GM19328 (cell line): ENCODE results near the gene ASCL2.

Experiments
- ATAC-seq: cut with Tn5 transposase; IDR thresholded peaks from one replicate; pipeline ENCODE4 v1.9.1; 2021; ENCODE audit warnings: mild to moderate bottlenecking, moderate library complexity; ENCODE audit not compliant: unreplicated experiment

ASCL2 gene, protein sequence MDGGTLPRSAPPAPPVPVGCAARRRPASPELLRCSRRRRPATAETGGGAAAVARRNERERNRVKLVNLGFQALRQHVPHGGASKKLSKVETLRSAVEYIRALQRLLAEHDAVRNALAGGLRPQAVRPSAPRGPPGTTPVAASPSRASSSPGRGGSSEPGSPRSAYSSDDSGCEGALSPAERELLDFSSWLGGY

DNA sequence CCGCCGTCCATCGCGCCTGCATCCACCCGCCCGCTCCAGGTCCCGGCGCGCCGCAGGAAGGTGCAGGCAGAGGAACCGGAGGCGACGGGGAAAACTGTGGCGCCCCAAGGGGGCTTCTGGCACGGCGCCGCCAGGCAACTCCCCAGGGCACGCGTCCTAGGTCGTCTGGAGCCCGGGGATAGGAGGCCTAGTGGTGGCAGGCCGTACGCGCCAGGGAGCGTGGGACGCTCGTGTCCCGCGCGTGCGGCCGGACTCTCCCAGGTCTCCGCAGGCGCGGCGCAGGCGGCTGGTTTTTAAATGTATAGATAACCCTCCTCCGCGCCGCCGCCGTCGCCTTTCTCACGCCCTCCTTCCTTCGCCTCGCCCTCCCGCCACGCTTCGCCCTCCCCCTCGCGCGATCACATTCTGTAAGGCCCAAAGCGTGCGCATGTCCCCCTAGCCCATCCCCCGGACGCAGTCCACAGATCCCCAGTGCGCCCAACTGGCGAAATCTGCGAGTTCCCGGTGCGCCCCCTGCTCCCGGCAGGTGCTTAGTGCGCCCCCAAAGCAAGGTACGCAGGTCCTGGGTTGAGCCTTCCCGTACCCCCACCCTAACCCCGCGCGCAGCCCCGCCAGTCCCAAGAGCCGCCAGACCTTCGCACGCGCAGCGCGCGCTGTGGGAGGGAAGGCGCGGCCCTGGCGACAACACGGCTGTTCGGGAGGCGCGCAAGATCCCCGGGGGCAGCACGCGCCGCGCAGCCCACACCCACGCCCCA is at the start of gene ASCL2:
ASCL2 (minus strand) TSS at position 267 of the 755 bp plus-strand sequence; CDS start at position 11, 256 bp downstream.
- ATAC-seq, result no peak

DNA sequence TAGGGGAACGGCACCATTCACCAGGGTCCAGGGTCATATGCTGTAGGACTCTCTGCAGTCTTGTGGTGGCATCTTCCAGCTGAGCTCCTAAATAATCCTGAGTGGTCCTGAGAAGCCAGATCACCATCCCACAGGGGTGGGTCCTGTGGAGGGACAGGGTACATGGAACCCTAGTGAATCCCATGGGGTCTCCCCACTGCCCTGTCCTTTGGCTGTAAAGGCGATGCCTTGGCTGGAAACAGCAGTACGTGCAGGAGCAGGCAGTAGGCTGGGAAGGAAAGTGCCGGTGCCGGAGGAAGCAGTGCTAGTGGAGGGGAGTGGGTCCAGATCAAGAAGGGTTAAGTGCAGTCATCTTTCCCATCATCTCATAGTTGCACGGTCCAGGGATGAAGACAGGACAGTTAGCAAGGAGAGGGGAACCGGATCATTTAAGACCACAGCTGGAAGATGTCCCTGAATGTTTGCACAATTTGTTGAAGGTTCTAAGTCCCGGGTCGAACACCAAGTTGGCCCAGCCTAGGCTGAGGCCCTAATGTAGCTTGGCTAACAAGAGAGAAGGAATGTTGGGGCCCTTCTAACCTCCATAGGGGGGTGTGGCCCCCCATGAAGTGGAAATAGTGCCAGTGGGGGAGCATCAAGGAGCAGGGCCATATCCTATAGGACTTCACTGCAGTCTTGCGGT is 49.5 kb upstream of the ASCL2 start:
- no peak for ATAC-seq

DNA sequence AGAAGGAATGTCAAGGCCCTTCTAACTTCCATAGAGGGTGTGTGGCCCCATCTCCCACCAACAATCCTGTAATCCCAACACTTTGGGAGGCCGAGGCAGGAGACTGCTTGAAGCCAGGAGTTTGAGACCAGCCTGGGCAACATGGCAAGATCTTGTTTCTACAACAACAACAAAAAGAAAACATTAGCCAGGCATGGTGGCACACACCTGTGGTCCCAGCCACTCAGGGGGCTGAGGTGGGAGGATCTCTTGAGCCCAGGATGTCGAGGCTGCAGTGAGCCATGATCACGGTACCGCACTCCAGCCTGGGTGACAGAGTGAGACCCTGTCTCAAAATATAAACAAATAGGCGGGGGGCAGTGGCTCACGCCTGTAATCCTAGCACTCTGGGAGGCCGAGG is 48.3 kb upstream of the ASCL2 start:
- ATAC-seq, result no peak

DNA sequence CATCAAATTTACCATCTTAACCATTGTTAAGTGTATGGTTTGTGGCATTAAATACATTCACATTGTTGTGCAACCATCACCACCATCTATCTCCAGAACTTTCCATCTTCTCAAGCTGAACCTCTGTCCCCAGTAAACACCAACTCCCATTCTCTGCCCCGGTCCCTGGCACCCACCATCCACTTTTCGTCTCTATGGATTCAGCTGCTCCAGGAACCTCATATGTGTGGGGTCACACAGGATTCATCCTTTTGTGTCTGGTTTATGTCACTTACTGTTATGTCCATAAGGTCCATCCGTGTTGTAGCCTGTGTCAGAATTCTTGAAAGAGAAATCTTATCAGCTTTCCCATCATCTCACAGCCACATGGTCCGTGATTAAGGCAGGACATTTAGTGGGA is 47.7 kb upstream of the ASCL2 start:
- ATAC-seq, result no peak

DNA sequence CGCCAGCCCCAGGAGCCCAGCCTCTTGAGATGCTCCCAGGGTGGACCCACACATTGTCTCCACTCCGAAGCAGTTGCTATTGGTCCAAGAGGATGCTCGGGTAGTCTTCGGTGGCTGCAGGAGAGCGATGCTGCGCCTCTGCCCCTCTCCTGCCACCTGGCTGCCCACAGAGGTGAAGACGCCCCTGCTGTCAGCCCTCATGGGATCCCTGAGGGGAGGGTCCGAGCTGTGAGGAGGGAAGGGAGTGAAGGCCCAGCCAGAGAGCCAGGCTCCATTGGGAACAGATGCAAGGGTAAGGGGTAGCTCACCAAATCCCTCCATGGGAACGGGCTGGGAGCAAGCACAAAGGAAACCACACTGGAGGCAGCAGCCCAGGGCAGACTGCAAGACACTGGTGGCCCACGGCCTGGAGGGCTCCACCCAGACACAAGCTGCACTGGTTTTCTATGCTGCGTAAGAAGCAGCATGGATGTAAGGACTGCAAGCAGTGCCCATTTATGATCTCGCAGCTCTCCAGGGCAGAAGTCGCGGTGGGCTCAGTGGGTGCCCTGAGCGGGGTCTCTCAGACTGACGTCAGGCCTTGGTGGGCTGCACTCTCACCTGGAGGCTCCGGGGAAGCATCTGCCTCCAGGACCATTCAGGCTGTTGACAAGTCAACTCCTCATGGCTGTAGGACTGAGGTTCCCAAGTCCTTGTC is 47.1 kb upstream of the ASCL2 start:
- no peak for ATAC-seq

DNA sequence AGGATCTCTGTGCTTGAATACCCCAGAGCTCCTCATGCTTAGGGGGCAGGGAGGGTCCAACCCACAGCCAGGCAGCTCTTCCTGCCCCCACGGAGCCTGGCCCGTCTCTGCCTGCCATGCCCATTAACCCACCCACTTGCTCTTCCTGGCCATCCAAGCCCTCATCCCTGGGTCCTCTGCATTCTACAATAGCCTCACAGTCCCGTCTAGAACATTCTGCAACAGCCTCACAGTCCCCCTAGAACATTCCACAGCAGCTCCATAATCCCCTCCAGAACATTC is 46.5 kb upstream of the ASCL2 start:
- ATAC-seq, result no peak

DNA sequence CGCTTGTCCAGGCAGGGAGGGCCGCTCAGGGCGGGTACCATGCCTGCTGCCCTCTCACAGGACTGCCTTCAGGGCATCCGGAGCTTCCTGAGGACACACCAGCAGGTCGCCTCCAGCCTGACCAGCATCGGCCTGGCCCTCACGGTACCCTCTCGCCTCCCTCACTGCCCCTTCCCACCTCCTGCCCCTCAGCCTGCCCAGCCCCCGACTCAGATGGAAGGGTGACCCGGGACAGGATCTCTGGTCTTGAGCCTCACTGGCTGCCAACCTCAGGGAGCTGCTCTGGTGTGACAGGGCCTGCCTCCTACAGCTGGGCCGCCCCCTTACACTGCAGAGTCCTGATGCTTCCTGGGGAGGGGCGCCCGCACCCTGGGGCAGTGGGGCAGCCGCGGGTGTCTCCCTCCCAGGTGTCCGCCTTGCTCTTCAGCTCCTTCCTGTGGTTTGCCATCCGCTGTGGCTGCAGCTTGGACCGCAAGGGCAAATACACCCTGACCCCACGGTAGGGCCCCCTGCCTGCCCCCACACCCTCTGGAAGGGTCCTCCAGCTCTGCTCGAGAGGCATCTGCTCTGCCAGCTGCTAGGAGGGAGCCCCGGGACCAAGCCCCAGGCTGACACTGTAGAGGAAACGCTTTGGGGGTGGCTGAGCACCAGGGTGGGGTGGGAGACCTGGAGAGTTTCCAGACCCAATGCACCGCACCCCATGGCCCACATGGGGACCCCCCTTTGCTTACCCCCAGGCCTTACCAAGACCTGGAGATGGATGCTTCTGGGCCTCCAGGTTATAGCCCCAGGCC is 46.0 kb upstream of the ASCL2 start:
- ATAC-seq, result no peak

DNA sequence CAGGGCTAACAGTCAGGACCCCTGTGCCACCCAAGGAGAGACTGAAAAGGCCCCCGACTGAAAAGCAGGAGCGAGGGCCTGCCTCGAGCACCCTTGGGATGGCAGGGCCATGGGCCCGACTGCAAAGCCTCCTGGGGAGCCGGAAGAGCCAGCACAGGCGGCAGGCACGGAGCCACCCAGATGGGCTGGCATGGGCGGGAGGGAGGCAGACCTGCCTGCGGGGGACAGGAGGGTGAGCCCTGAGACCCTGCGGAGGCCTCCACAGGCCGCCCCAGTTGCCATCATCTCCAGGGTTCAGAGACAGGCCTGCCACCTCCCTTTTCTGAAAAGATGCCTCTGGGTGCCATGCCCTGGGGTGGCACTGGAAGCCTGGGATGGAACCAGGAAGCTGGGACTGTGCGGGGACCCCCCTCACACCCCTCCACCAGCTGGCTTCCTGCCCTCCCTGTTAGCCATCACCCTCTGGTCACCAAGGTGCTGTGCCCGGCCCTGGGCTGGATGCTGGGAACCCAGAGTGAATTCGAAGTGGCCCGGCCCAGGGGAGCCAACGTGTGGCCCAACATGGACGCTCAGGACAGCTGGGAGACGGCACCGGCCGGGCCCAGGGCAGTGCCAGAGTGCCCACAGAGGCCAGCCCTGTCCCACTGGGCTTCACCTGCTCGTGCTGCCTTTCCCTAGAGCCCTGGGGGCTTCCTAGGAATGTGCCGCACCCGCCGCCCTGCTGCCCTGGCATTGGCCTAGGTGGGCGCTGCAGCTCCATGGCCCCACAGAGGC is 45.2 kb upstream of the ASCL2 start:
- no peak for ATAC-seq

DNA sequence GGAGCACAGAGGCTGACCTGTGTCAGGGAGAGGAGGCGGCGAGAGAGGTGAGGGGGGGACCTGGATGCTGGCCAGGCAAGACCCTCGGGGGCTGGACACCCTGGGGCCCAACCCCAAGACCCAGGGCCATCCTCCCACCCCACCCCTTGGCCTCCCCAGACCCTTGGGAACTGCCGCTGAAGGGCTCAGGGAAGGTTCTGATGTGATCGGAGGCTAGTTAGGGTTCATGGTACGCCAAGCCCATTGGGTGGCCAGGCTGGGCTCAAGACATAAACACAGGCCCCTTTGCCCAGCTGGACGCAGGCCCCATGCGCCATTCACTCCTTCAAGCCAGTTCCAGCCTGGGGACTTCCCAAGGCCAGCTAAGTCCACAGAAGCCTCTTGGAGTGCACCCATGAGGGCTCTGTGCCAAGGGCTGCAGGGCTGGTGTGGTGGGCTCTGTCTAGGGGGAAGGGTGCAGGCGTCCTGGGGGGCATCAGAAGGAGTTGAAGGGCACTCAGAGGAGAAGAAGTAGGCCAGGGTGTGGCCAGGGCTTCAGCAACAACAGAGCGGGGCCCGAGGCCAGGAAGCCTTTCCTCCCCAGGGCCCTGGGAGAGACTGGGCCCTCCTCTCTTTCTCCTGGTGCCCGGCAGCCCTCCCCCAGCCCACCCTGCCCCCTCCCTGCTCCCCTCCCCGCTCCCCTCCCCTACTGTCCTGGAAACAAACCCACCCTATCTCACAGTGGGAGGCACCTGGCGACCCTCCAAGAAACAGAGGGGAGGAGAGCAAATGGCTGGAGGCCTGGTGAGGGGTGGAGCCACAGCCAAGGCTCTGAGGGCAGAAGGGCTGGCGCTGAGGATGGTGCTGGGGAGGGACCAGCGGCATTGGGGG is 44.4 kb upstream of the ASCL2 start:
- ATAC-seq, result no peak

DNA sequence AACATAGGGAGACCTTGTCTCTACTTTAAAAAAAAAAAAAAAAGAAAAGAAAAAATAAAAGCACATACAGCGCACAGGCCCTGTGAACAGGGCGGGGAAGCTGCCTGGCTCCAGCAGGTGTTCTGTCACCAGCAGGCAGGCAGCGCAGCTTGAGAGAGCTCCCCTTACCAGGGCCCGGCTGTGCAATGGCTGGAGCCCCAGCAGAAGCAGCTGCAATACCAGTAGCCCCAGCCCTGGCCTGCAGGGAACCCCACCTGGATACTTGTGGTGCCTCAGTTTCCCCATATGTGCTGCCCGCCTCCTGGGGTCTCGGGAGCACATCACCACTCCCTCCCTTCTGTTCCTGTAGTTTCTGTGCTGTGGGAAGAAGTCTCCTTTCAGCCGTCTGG is 43.7 kb upstream of the ASCL2 start:
- ATAC-seq, result no peak

DNA sequence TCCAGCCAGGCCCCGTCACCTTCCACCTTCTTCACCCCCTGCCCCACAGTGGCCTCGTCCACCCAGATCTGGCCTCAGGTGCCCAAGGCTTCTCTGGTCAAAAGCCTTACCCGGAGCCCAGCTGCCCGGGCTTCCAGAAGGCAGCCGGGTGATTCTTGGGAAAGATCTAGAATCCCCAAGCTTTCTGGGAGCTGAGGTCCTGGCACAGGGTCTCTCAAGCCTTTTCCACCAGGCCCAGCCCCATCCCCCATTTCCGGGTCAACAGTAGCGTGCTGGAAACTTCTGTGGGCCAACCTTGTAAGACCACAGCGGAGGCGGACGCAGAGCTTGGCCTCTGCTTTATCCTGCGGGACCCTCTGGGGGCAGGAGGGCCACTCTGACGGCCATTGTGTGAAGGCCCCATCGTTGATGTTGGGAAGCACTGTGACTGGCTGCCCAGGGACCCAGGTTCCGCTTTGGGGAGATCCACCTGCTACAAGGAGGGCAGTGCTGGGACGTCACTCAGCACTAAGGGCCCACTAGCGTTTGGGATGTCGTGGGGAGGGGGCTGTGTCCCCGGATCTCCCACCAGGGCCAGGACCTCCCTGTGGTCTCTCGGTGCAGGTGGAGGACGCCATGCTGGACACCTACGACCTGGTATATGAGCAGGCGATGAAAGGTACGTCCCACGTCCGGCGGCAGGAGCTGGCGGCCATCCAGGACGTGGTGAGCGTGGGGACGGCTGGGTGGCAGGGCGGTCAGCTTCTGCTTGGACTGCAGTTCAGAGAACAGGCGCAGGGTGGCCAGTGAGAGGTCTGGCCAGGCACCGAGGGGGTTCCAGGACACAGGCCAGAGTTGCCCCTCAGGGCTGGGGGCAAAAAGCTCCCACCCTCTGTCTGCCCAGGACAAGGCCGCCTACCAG is 42.9 kb upstream of the ASCL2 start:
- no peak for ATAC-seq

DNA sequence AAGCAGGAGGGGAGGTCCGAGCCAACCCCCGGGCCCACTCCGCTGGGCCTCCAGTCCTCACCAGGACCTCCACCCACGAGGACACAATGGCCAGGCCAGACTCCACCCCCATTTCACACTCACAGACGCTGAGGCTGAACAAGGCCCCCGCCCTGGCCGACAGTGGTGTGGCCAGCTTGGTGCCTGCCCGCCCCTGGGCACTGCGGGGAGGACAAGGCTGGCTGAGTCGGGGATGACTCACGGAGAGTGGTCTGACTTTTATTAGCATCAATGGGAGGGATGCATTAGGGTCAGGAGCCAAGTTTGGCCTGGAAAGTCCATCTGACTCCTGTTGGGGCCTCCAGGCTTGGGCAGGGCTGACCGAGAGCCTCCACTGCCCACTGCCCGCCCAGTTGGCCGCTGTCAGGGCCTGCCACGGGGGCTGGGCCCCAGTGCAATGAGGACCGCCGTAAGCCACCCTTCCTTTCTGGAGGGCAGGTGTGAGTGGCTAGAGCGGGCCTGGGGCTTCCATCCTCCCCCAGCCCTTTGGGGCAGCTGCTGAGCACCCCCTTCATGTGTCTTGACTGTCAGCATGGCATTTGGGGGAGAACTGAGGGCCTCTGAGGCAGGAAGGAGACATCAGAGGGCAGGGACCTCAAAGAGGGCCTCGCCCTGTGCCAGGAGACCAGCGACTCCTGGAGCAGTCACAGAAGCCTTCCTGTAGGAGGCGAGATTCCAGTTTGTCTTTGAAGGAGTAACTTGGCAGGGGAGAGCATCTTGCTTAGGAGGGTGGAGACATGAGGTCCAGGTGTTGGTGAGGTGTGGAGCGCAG is 42.0 kb upstream of the ASCL2 start:
- no peak for ATAC-seq

DNA sequence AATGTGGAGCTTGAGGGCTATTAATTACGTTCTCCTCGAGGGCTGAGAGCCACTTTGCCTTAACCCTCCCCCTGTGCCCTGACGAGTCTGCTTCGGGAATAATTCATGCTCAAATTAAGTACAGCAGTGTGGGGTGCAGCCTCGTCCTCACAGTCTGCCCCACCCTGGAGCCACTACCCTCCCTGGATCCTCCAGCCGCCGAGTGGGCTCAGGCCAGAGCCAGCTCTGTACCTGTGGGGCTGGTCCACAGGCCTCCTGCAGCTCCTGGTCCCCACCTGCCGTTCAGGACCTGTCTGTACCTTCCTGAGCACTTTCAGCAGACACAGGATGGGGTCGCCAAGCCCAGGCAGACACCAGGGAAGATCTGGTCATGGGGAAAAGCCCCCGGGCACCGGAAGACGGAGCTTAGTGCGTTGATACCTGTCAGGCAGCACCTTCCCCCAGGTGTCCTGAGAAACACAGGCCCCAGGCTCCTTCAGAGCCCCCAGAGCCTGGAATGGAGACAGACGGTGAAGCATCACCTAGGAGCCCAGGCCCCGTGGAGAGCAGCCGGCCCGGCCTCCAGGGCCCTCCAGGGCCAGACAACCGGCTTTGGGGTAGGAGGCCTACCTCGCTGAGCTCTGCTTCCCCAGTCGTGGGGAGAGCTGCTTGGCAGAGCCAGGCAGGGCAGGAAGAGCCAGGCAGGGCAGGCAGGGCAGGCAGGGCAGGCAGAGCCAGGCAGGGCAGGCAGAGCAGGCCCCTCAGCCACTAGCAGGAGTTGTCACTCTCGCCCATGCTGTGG is 41.2 kb upstream of the ASCL2 start:
- ATAC-seq, result no peak

DNA sequence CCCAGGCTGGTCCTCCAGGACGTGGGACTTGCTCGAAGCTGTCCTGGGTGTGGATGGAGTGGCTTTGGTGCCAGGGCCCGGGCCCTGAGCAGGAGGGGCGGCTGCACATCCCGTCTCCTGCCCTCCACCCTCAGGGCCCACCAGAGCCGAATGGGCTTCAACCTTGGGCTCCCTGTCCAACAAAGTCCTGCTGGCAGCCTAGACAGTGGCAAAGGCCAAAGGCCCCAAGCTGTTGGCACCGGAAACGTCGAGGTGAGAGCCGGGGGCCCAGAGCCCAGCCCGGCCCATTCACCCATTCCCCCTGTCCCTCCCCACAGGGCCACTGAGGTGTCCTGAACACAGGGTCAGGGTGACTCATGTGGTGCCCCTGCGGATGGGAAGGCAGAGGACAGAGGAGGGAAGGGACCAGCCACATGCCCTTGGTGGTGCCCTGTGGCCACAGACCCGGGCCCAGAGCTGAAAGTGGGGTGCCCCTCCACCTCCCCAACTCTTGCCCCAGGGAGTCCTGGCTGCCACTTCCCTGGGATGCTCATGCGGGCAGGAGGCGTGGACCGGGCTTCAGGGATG is 40.5 kb upstream of the ASCL2 start:
- no peak for ATAC-seq

DNA sequence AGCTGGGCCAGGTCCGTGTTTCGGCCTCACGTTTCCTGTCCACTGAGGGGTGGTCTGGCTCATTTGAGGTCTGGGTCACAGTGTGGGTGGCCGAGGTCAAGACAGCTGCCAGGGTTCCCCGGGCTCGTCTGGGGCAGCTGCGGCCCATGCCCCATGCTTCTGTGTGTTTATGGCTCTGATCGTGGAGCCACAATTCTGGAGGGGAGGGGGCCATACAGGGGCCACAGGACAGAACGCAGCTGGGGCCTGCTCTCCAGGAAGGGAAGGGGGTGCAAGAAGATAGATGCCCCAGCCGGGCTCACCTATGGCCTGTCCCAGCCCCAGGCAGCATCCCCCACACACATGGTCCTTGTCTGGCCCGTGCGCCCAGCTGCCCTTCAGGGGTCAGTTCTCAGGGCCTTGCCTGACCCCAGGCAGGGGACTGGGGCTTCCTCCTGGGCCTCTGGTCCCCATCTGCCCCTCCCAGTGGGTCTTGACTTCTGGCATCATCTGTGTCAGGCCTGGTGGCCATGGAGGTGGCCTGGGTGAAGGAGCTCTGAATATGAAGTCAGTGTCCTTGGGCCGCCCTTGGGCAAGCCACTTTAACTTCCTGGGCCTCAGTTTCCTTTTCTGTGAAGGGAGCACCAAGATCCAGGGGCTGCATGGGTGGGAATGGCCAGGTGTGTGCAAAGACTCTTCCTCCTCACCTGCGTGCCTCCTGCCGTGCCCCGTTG is 39.8 kb upstream of the ASCL2 start:
- ATAC-seq, result no peak
